Measurements from ENCODE around the gene NARS2.

The NARS2 gene

DNA sequence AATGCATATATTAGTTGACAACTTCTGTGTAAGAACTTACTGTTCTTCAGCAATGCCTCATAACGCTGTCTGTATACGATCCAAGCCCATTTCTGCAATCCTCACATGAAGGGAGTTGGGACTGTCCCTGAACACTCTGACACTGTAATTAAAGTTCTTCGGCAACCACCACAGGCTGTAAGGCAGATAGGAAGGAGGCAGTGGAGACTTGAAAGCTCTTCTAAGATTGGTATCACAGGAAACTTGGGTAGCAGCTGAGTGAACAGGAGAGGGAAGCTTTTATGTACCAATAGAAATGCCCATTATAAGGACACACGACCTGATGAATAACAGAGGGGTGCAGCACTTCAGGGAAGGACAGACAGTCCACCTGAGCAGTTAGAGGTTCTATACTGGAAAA, 145.0 kb downstream of the NARS2 start:
- no peak for DNase-seq

DNA sequence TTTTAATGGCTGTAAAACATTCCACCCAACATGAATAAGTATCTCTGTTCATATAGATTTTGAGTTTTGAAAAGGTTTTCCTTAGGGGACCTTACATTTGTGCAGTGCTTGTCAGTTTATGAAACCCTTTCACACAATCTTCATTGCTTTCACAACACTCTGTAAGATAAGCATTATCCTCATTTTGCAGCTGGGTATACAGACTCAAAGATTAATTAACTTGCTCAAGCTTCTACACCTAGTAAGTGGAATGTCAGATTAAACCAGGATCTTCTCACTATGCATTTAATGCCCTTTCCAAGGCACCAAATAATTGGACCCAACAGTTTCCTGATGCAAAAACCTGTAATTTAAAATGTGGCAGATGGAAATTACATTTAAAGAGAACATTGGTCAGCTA, 145.5 kb downstream of the NARS2 start:
- no peak for DNase-seq

DNA sequence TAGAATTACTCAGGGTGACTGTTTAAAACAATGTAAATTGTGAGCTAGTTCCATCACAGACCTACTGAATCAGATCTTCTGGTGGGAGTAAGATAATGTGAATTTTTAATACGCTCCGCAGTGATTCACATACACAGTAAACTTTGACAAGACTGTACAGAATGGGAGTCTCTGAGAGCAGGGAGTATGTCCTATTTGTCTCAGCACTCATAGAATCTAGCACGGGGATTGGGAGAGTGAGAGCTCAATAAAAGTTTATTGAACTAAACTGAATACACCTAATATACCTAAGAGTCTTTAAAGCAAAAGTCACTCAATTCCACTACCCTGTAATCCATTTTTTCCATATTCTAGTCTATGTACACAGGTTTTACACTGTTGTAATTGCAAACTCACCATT, 145.9 kb downstream of the NARS2 start:
- no peak for DNase-seq

DNA sequence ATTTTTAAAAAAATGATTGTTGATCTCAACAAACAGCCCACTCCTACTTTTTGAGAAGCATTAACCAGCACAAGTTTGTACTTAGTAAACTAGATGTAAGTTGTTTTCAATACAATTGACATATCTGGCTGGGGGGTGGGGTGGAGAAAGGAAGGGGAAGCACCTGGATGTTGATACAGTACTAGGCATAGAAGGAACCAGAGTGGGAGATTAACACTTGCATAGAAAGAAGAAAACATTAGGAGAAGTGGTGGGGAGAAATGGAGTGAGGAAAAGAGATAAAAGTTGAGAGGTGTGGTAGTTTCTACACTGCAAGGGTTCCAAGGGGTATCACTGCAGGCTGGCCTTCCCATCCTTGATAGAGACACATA, 146.4 kb downstream of the NARS2 start:
- DNase-seq, result no peak

DNA sequence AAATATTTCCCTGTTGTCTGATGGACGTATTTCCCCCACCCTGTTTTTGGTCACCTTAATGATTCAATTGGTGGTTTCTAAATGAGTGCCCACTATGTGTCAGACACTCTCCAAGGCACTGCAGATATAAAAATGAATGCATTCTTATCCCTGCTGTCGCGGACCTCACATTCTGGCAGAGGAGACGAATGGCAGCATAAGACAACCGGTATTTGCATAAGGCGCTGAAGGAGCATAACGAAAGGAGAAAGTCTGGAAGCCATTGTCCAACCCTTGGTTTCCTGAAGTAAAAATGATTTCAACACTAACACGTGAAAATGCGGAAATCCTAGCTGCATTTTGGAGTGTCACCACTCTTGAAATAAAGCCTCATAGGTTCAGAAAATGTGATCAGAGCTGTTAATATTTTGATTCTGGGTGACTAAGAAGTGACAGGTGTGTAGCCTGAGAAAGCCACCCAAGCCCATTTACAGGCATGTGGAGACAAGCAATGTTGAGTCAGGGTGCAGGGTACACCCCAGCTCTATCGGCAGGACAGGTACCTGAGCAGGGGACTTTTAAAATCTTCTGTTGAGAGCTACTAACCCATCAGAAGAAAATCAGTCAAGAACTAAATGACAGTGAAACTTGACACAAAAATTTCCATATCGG, 146.9 kb downstream of the NARS2 start:
- no peak for DNase-seq

DNA sequence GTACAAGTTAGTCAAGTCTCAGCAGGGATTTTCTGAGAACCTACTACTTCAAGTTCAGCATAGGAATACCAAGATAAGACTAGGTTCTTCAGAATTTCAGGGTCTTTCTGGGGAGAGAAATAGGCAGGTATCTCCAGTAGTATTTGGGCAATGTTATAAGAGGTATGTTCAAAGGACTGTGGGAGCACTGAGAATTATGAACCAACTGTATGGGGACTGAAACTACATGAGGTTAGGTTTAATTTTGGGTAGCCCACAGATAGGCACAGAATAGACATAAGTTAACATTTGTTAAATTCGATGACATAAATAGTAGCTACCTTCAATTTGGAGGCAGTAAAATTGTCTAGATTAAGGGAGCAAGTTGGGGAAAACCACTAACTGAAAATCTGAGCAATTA, 147.8 kb downstream of the NARS2 start:
- DNase-seq, result no peak

DNA sequence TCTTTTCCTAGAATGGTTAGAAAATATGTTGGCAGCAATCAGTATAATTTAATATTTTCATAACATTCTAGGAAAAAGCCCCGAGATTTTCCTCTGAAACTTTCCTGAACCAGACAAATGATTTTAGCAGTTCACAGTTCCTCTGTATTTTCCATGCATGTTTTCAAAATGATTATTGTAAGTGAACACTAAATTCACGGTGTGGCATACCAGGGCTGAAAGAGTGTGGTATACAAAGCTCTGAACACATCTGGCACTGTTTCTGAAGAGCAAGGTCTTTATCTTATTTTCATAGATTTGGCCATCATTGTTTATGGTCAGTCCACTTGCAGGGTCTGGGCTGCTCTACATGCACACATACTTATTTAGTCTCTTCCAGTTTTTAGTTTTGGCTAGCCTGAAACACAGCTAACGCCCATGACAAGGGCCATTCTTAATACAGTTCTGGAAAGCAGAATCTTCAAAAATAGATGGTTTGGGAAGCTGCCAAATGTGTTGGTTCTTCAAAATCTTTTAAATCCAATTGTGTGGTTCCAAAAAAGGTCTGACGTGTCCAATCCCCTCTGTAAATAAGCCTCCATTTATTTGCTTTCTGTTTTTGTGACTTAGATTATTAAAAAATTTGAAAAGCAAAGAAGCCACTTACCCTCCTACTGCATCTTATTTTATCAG, 149.1 kb downstream of the NARS2 start:
- no peak for DNase-seq

DNA sequence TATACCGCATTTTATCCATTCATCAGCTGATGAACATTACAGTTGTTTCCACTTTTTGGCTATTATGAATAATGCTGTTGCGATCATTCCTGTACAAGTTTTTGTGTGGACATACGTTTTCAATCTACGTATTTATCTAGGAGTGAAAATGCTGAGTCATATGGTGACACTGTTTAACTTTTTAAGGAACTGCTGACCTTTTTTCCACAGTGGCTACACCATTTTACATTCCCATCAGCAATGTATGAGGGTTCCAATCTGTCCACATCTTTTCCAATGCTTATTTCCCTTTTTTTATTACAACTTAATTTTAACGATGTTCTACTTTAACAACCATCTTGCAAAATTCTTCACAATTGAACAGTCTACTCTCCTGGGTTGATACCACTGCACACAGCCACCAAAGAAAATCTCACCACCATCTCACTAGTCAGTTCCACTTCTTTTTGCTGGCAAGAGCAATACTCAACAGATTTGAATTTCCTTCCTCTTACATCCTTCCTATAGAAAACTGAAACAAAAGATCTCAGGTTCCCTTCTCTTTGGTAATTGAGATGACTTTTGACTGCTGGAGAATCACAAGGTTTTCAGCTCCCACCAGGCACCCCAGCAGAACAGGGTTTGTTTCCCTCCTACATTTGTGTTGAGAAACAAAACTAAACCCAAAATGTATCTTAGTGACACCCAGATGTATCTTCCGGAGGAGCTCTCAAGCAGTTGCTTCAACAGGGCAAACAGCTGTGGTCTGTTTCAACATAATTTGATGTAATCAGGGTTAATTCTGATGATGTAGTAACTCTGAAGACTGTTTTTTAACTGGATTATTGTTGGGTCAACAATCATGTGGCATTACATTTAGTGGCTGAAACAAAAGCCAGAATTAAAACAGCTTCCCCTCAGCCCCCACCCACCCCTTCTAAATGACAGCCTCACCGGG, 150.1 kb downstream of the NARS2 start:
- DNase-seq, result no peak

DNA sequence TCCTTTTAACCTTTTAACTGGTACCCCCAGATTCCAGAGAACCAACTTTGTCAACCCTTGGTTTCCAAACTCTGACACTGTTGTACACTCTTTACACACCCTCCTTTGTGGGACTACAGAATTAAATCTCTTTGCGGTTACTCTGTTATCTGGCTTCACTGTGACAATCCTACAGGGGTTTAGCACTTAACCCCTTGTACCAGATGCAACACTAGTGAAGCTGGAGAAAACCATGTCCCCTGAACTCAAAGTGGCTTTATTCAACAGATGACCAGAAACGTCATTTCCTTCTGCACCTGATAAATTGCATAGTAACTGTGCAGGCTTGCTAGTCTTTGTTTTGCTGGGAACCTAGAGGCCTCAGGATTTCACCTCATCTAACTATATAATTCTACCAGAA, 151.4 kb downstream of the NARS2 start:
- no peak for DNase-seq

DNA sequence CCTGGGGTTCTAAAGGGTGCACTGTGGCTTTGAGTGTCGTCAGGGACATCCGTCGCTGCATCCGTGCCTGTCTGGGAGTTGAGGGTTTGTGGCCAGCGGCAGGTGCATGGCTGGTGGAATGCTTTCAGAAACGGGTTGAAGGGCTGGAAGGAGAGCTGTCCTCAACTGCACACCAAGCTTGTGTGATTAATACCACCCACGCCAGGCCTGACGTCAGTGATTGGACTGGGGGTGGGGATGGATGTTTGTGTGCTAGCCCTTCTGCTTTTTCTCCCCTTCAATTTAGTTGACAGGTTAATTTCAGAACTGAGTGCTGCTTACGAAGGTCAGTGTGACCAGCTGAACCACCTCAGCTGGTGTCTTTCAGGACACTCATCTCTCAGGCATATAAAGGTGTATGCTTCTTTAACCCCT, 153.9 kb downstream of the NARS2 start:
- no peak for DNase-seq

DNA sequence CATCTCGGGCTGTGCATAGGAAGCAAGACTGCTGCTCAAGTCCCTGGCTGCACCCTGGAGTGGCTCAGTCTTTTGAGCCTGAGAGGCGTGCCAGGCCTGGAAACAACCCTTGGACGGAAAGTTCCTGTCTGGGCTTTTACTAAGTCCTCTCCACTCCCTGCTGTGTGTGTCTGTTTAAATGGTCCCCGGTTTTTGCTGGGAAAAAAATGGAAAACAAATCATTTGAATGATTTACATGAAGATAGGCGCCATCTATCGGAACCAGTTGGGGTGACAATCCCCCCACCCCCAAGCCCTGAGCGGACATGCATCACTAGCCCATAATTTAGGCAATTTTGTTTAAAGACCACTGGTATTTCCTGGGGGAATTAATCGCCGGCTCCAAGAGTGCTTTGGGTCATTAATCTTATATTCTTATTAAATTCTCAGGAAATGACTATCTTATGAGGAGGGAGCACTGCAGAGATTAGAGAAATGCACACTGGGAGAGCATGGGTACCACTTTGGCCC, 154.4 kb downstream of the NARS2 start:
- peak; percentile 43 to 62 for DNase-seq

DNA sequence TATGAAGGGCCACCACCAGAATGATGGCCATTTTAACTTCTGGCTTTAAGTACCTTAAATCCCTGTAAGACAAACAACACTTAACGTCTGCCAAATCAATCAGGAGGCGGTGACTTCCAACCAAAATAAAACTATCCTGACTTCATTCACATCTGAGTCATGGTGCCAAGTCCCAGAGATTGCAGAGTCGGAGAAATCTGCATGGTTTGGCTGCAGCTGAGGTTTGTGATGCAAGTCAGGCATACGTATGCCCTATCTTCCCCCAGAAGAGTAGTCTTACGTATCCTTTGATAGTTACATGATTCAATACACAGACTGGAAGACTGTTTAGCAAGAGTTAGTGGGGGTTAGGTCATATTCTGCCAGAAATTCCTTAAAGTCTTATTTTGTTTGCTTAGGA, 155.3 kb downstream of the NARS2 start:
- DNase-seq, result no peak

DNA sequence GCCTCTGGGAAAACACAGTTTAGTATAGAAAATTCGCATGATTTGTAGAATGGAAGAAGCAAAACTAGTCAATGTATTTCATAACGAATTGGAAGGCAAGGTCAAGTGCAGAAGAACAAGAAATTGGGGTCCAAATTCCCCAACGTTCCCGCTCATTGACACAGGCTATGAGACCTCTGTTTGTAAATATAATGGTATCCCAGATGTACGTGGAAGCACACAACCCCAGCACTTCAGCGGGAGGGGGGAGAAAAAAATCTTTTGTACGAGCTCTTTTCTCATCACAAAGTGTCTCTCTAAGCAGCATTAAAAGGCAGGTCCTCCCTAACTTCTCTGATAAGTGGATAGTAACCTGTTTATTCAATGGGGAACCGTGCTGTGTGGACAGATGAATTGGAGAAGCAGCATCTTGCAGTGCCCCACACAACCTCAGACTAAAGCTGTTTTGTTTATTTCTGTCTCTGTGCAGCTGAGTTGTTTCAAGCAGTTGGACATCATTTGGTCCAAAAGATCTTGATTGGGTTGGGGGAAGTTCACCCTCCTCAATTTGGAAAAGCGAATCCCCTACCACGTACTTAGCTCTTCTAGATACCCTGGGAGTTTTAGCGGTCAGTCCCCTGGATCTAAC, 156.0 kb downstream of the NARS2 start:
- no peak for DNase-seq

DNA sequence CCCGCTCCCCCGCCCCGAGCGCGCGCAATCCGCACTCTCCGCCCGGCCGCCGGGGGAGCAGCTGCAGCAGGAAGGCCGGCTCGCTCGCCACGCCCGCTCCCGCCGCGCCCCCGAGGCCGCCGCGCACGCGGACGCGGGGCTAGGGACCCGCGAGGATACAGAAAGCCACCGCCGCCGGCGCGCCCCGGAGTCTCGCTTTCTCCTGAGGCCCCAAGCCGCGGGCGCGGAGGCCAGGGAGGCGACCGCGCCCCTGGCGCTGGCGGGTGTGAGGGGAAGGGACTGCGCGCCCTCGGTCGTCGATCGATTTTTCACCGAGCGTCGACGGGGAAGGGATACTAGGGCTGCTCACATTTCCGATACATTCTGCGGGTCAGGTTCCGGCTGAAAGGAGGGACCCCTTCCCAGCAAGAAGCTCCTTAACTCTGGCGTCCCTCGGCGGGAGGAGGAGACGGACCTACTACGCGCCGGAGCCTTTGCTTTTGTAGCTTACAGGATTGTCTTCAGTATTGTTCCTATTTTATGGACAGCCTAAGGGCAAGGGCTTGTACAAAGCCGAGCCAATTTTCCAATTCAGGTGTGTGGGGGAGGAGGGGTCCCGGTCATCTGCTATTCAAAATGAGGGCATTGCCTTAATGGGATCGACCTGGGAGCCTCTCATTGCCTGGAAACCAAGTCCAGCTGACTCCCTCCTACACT, 156.6 kb downstream of the NARS2 start:
- peak; percentile 57 to 82 for DNase-seq

DNA sequence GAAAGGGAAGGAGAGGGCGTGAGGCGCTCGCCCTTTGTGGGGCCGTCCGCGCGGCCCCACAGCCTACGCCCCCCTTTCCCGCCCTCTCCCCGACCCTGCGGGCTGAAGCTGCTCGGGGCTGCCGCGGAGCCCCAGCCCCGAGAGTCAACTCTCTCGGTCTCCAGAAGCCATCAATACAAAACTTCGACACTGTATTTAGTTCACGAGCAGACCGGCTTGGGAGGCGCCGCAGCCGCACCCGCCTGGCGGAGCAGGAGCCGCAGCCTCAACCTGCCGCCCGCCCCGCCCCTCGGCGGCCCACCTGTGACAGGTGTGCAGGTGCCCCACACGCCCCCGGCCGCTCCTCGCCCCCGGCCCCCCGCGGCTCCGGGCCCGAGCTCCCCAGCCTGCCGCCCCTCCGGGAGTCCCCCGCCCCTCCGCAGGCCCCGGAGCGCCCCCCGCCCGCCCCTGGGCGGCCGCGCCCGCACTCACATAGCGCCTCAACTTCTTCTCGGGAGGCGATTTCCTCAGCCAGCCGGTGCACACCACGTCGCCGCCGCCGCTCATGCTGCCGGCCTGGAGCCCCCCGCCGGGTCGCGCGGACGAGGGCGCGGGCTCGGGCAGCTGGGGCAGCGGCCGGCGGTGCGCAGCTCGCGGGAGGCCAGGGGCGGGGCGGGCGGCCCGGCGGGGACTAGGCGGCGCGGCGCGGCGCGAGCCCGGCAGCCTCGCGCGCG, 157.3 kb downstream of the NARS2 start, which contains the start of gene GAB2:
GAB2 (minus strand) TSS at position 646 of the 713 bp plus-strand sequence; CDS start at position 546, 100 bp downstream.
- no peak for DNase-seq

DNA sequence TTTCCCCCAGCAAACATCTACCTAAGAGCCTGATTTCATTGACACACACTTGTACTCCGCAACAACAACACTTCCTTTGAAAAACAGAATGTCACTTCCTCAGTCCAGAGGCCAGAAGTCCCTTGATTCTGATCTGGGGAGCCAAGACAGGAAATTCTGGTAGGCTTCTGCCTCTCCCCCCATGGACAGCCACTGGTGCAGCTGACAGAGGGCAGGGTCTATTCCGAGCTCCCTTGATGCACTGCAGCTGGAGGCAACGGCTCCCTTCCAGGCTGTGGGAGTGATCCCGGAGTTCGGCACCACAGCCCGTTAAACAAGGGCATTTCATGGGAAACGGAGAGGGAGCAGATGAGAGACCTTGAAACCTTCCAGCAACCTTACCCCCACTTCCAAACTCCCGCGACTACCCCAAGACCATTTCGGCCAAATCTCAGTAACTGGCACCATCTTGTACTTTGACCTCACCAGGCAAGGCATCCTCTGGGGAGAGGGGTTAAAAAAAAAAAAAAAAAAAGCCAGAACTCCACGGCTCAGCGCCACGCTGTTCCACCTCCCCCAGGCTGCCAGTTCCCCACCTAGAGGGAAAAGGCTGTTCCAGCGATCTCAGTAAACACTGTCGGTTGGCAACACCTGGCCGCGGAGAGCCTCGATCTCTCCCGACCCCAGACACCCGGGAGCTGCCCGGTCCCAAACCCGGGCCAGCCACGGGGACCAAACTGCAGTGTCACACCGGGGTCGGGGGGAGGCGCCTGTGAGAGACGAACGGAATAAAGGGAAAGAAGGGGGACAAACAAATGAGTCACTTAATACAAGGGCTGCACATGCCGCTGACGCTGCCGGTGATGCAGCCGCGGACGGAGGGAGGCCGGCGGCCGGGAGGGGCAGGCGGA, 158.1 kb downstream of the NARS2 start:
- DNase-seq, result peak; percentile 26 to 63

DNA sequence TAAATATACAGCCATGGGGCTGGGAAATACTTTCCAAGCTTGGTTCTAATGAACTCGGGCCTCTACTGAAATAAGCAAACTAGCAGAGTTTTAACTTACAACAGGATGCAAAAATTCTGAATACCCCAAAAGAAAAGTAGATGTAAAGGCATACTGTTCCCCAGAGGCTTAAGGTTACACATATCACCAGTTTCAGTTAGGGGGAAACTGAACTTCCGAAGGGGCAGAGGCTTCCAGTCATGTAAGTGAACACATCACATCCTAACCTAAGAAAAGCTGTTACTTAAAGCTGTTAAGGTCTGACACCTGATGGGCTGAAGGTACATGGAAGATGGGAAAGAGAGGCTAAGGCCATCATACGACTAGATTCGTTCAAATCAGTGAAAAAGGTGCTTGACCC, 159.3 kb downstream of the NARS2 start:
- DNase-seq, result no peak

DNA sequence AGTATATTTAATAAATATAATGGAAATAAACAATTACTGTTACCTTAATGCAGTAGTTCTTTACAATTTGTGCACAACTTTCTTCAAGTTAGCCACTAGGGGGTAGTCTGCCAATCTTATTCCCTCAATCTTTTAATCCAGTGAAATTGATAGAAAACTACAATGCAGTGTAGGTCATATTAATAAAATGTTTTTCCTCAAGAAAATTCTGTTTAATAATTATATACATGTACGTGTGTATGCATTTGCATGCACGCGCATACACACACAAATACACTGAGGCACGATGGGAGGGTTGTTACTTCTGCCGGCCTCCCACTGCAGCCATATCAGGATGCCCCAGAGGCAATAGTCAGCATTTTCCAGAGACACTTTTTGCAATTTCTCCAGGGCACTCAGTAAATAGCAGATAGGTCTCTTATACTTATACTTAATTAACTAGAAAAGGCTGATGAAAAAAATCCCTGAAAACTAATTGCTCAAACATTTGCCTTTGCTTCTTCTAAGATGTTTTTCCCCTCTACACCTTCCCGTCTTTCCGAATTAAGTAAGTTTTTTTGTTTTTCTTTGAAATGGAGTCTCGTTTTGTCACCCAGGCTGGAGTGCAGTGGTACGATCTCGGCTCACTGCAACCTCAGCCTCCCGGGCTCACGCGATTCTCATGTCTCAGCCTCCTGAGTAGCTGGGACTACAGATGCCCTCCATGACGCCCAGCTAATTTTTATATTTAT, 160.2 kb downstream of the NARS2 start:
- DNase-seq, result peak in 1 of 2 experiments; percentile 13

DNA sequence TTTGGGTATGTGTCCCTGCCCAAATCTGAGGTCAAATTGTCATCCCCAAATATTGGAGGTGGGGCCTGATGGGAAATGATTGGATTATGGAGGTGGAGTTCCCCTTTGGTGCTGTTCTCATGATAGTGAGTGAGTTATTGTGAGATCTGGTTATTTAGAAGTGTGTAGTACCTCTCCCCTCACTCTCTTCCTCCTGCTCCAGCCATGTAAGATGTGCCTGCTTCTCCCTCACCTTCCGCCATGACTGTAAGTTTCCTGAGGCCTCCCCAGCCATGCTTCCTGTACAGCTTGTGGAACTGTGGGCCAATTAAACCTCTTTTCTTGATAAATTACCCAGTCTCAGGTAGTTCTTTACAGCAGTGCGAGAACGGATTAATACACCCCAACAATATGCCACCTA, 166.0 kb downstream of the NARS2 start:
- no peak for DNase-seq

All from NCI-H524 (cell line).